Kidney (tissue), 14 donors: ENCODE data around the gene HABP2. TPM values are rescaled to one million over a fixed set of nuclear protein-coding genes. Genes with fewer than 3 reads are reported as not detected.

ENCODE experiments used
- DNase-seq, 5 donors: peaks; one replicate each; pipeline ENCODE4 v3.0.0-alpha.2; 2013 to 2020
- FAIRE-seq: peaks from 2 replicates; lab custom pipeline; 2012; peaks lifted over from hg19 to GRCh38; lab: Jason Lieb, UNC
- H3K27ac ChIP-seq, 2 donors: one replicate each; pipeline ENCODE4 v1.7.0; 2013; ENCODE audit warnings: low read depth in 2 of 2, low read length in 2 of 2, inconsistent platforms in 1 of 2
- H3K27me3 ChIP-seq: one replicate; pipeline ENCODE4 v1.7.1; 2013; ENCODE audit warnings: low read length, inconsistent platforms; ENCODE audit not compliant: control insufficient read depth, insufficient read depth
- H3K36me3 ChIP-seq, 3 donors: one replicate each; pipeline versions ENCODE4 v1.7.0 to v1.7.1; 2013; ENCODE audit warnings: low read length in 3 of 3, control low read depth in 1 of 3, inconsistent platforms in 1 of 3; ENCODE audit not compliant: insufficient read depth in 3 of 3, control insufficient read depth in 2 of 3
- H3K4me1 ChIP-seq, 3 donors: one replicate each; pipeline versions ENCODE4 v1.7.0 to v1.7.1; 2013; ENCODE audit warnings: low read length in 3 of 3, inconsistent platforms in 1 of 3, low read depth in 1 of 3; ENCODE audit not compliant: control insufficient read depth in 2 of 3, insufficient read depth in 2 of 3
- H3K4me3 ChIP-seq, 3 donors: one replicate each; pipeline versions ENCODE4 v1.7.0 to v1.8.1; 2013; ENCODE audit warnings: low read length in 3 of 3, control low read depth in 1 of 3, inconsistent platforms in 1 of 3
- H3K9ac ChIP-seq, 3 donors: one replicate each; pipeline versions ENCODE4 v1.7.0 to v1.7.1; 2013; ENCODE audit warnings: low read length in 3 of 3, control low read depth in 1 of 3, inconsistent platforms in 1 of 3
- H3K9me3 ChIP-seq, 3 donors: one replicate each; pipeline versions ENCODE4 v1.7.0 to v1.7.1; 2013; ENCODE audit warnings: low read length in 3 of 3, control low read depth in 1 of 3, inconsistent platforms in 1 of 3; ENCODE audit not compliant: control insufficient read depth in 2 of 3, insufficient read depth in 1 of 3
- intact Hi-C: fragments of 100-400 bp; cut with DNase I; formaldehyde crosslinking; loops from one replicate; pipeline ENCODE4 v1.11.1; 2022
- polyA plus RNA-seq: library from polyadenylated mRNA; stranded (reverse); fragments of 350-450 nt; fragmentation: Illumina TruSeq; extraction: RNeasy Lipid Tissue Mini Kit (QIAGEN cat#74804); gene quantifications from one replicate; pipeline ENCODE4 v1.2.3, GENCODE V29; 2014; ENCODE audit warnings: low read depth, low replicate concordance; ENCODE audit not compliant: insufficient read depth
- total RNA-seq: library from RNA; stranded (reverse); fragmentation: NEBNext Ultra II Directional; extraction: Animal tissue kit (Norgen Biotek cat#: 25700); gene quantifications from one replicate; pipeline ENCODE4 v1.2.1, GENCODE V29; 2021
- TF ChIP-seq, protein P1 (sequence below): IDR thresholded peaks from 3 replicates; pipeline ENCODE4 v1.5.1; 2012; ENCODE audit warnings: mild to moderate bottlenecking, moderate library complexity, borderline replicate concordance; ENCODE audit not compliant: insufficient read depth; ENCODE audit errors: extremely low read depth
- donor health status: control.
- donor health status: control.
- donor health status: control.
- donor health status: control.
- donor health status: control.
- donor health status: DM: yes; HTN: yes; CAD: no.
- donor health status: Normal renal cell carcinoma (clear cell type).

HABP2 gene
- total and polyA plus RNA-seq, 2 donors from 2014 or later = 25.6 to 27.4 TPM

DNA sequence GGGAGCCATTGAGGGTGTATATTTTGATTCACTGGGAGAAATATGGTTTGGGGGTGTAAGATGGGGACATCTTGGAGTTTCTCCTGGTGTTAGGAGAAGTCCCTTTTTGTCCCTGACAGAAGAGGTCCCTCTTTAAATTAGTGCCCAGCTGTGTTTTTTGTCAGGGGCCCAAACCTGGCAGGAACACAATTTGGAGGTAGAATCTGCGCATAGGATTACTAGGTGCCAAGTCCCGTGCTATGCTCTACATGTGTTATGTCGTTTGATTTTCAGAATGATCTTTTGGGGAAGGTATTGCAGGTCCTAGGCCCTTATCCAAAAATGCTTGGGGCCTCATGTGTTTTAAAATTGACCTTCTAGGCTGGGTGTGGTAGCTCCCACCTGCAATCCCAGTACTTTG is 36.8 kb upstream of the HABP2 start:
- TF ChIP-seq, protein P1, sequence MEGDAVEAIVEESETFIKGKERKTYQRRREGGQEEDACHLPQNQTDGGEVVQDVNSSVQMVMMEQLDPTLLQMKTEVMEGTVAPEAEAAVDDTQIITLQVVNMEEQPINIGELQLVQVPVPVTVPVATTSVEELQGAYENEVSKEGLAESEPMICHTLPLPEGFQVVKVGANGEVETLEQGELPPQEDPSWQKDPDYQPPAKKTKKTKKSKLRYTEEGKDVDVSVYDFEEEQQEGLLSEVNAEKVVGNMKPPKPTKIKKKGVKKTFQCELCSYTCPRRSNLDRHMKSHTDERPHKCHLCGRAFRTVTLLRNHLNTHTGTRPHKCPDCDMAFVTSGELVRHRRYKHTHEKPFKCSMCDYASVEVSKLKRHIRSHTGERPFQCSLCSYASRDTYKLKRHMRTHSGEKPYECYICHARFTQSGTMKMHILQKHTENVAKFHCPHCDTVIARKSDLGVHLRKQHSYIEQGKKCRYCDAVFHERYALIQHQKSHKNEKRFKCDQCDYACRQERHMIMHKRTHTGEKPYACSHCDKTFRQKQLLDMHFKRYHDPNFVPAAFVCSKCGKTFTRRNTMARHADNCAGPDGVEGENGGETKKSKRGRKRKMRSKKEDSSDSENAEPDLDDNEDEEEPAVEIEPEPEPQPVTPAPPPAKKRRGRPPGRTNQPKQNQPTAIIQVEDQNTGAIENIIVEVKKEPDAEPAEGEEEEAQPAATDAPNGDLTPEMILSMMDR = no peak
- Histone ChIP-seq H3K4me3 (no peak overlapping the region), H3K9me3 (no peaks in the 10 kb centered on the region), H3K4me1 (peaks cover 0 to 3% (median 0%) of the 10 kb centered on the region in 3 donors), H3K27me3 (no peaks in the 10 kb centered on the region), H3K27ac (no peak overlapping the region), H3K36me3 (no peaks in the 10 kb centered on the region), H3K9ac (no peak overlapping the region)
- intact Hi-C loops = no loop called here
- DNase-seq = no peak
- FAIRE-seq = no peak

DNA sequence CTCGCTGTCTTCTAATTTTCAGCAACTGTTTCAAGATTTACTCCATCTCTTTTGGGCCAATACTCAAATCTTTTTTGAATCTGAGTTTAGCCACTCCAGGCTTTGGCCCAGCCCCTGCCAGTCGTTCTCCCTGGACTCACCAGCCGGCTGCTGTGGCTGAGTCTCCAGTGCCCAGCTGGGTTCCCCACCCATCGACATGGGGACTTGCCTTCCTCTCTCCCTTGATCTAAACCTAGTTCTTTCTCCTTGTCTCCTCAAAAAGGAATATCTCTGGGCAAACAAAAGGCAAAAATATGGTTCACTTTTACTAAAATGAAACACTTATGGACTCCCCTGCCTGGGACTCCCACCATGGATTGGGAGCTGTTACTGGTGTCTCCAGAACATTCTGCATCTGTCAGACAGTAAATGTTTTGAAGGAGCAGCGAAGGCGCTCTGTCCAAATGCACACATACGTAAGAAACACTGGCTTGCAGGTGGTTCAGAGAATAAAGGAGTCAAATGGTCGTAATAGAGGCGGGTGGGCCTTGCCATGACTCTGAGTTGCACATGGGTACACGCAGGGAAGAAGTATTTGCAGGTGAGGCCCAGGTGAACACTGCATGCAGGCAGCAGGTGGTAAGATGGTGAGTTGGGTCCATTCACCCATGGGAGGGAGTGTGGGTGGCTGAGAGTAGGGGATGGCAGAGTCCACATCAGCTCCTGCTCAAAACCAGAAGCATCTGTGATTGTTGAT is 35.5 kb upstream of the HABP2 start:
- no peak overlapping the region for H3K9ac ChIP-seq
- TF ChIP-seq, protein P1 = no peak
- no peaks in the 10 kb centered on the region for H3K27me3 ChIP-seq
- no peak for DNase-seq
- no peaks in the 10 kb centered on the region for H3K9me3 ChIP-seq
- FAIRE-seq = no peak
- H3K4me1 ChIP-seq = peaks cover 0 to 3% (median 0%) of the 10 kb centered on the region in 3 donors
- H3K27ac ChIP-seq = no peak overlapping the region
- intact Hi-C loops = no loop called here
- H3K36me3 ChIP-seq = no peaks in the 10 kb centered on the region
- H3K4me3 ChIP-seq = no peak overlapping the region

DNA sequence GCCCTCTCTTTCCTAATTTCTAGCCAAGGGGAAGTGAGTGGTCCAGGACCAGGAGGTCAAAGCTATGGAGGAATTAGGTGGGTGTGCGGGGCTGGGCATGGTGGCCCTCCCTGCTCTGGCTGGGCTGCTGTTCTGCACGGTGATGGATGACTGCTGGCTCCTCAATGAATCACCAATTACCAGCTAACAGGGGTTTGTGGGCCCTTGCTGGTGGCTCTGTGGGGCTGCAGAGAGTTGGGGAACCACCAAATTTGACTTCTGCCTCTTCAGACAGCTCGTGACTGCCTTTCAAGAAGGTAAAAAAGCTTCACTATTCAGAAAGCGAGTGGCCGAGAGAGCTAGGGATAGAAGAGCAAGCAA is 35.0 kb upstream of the HABP2 start:
- Histone ChIP-seq H3K36me3 (no peaks in the 10 kb centered on the region), H3K4me3 (no peak overlapping the region), H3K27ac (no peak overlapping the region), H3K9ac (no peak overlapping the region), H3K4me1 (peaks cover 0 to 3% (median 0%) of the 10 kb centered on the region in 3 donors), H3K27me3 (no peaks in the 10 kb centered on the region), H3K9me3 (no peaks in the 10 kb centered on the region)
- FAIRE-seq = no peak
- intact Hi-C loops = no loop called here
- no peak for DNase-seq
- TF ChIP-seq, protein P1 = no peak
